Measurements from ENCODE around the gene ANTXR1. TPM values are rescaled to one million over a fixed set of nuclear protein-coding genes. Genes with fewer than 3 reads are reported as not detected.

The ANTXR1 gene
- total and polyA plus RNA-seq, 7 experiments from 2014 or later, result 0.18 TPM; not detected in 6

GRCh38 chr2:69097148-69097610 is 84.2 kb downstream of the ANTXR1 start:
- POLR2A ChIA-PET, result no interaction called here
- H3K4me3 Mint-ChIP-seq, result no peak overlapping the region
- CTCF ChIA-PET, result no interaction called here
- H3K4me1 Mint-ChIP-seq, result no peaks in the 10 kb centered on the region
- no peak for DNase-seq
- Histone ChIP-seq H3K4me1 (ENCODE audit: control insufficient read depth in 2 of 2, insufficient read depth in 2 of 2, low read length in 2 of 2) (no peaks in the 10 kb centered on the region), H3K27me3 (ENCODE audit: control insufficient read depth in 2 of 2, insufficient read depth in 2 of 2, low read length in 2 of 2) (no peaks in the 10 kb centered on the region), H3K9me3 (ENCODE audit: control insufficient read depth in 2 of 3, low read length in 3 of 3) (no peaks in the 10 kb centered on the region), H3K27ac (ENCODE audit: low read depth, low read length) (no peak overlapping the region), H3K36me3 (ENCODE audit: control insufficient read depth in 2 of 3, insufficient read depth in 3 of 3, low read length in 3 of 3) (no peaks in the 10 kb centered on the region), H3K4me3 (ENCODE audit: low read length) (no peak overlapping the region)
- intact Hi-C loops (cut with micrococcal nuclease), result no loop called here
- no peak overlapping the region for H3K27ac Mint-ChIP-seq
- no peaks in the 10 kb centered on the region for H3K36me3 Mint-ChIP-seq
- no peaks in the 10 kb centered on the region for H3K9me3 Mint-ChIP-seq
- no peak for ATAC-seq
- peaks cover 6 to 27% (median 10%) of the 10 kb centered on the region in 5 donors for H3K27me3 Mint-ChIP-seq

GRCh38 chr2:69097891-69098655 is 85.1 kb downstream of the ANTXR1 start:
- H3K4me1 ChIP-seq (ENCODE audit: control insufficient read depth in 2 of 2, insufficient read depth in 2 of 2, low read length in 2 of 2), result no peaks in the 10 kb centered on the region
- Mint-ChIP-seq H3K27me3 (peaks cover 6 to 23% (median 14%) of the 10 kb centered on the region in 5 donors), H3K36me3 (no peaks in the 10 kb centered on the region), H3K9me3 (no peaks in the 10 kb centered on the region), H3K4me1 (no peaks in the 10 kb centered on the region), H3K4me3 (no peak overlapping the region), H3K27ac (no peak overlapping the region)
- DNase-seq (no peak), ATAC-seq (no peak)
- H3K4me3 ChIP-seq (ENCODE audit: low read length), result no peak overlapping the region
- ChIA-PET CTCF (no interaction called here), POLR2A (no interaction called here)
- no peaks in the 10 kb centered on the region for H3K27me3 ChIP-seq (ENCODE audit: control insufficient read depth in 2 of 2, insufficient read depth in 2 of 2, low read length in 2 of 2)
- H3K27ac ChIP-seq (ENCODE audit: low read depth, low read length), result no peak overlapping the region
- H3K36me3 ChIP-seq (ENCODE audit: control insufficient read depth in 2 of 3, insufficient read depth in 3 of 3, low read length in 3 of 3), result no peaks in the 10 kb centered on the region
- no peaks in the 10 kb centered on the region for H3K9me3 ChIP-seq (ENCODE audit: control insufficient read depth in 2 of 3, low read length in 3 of 3)
- intact Hi-C loops (cut with micrococcal nuclease), result no loop called here

GRCh38 chr2:69099541-69099940 is 86.6 kb downstream of the ANTXR1 start:
- ChIA-PET POLR2A (no interaction called here), CTCF (no interaction called here)
- no peak for ATAC-seq
- DNase-seq, result no peak
- Histone ChIP-seq H3K36me3 (ENCODE audit: control insufficient read depth in 2 of 3, insufficient read depth in 3 of 3, low read length in 3 of 3) (no peaks in the 10 kb centered on the region), H3K9me3 (ENCODE audit: control insufficient read depth in 2 of 3, low read length in 3 of 3) (no peaks in the 10 kb centered on the region), H3K4me3 (ENCODE audit: low read length) (no peak overlapping the region), H3K27ac (ENCODE audit: low read depth, low read length) (no peak overlapping the region), H3K4me1 (ENCODE audit: control insufficient read depth in 2 of 2, insufficient read depth in 2 of 2, low read length in 2 of 2) (no peaks in the 10 kb centered on the region), H3K27me3 (ENCODE audit: control insufficient read depth in 2 of 2, insufficient read depth in 2 of 2, low read length in 2 of 2) (no peaks in the 10 kb centered on the region)
- intact Hi-C loops (cut with micrococcal nuclease), result no loop called here
- Mint-ChIP-seq H3K27ac (no peak overlapping the region), H3K4me3 (no peak overlapping the region), H3K27me3 (peaks cover 5 to 16% (median 10%) of the 10 kb centered on the region in 5 donors), H3K36me3 (no peaks in the 10 kb centered on the region), H3K9me3 (no peaks in the 10 kb centered on the region), H3K4me1 (no peaks in the 10 kb centered on the region)

GRCh38 chr2:69100220-69100723 is 87.3 kb downstream of the ANTXR1 start:
- ChIA-PET POLR2A (no interaction called here), CTCF (no interaction called here)
- H3K36me3 Mint-ChIP-seq, result no peaks in the 10 kb centered on the region
- Histone ChIP-seq H3K27me3 (ENCODE audit: control insufficient read depth in 2 of 2, insufficient read depth in 2 of 2, low read length in 2 of 2) (no peaks in the 10 kb centered on the region), H3K27ac (ENCODE audit: low read depth, low read length) (no peak overlapping the region), H3K9me3 (ENCODE audit: control insufficient read depth in 2 of 3, low read length in 3 of 3) (no peaks in the 10 kb centered on the region), H3K4me1 (ENCODE audit: control insufficient read depth in 2 of 2, insufficient read depth in 2 of 2, low read length in 2 of 2) (no peaks in the 10 kb centered on the region), H3K4me3 (ENCODE audit: low read length) (no peak overlapping the region), H3K36me3 (ENCODE audit: control insufficient read depth in 2 of 3, insufficient read depth in 3 of 3, low read length in 3 of 3) (no peaks in the 10 kb centered on the region)
- no peak overlapping the region for H3K4me3 Mint-ChIP-seq
- DNase-seq (no peak), ATAC-seq (no peak)
- no peak overlapping the region for H3K27ac Mint-ChIP-seq
- H3K27me3 Mint-ChIP-seq, result peaks cover 2 to 15% (median 6%) of the 10 kb centered on the region in 5 donors
- no peaks in the 10 kb centered on the region for H3K4me1 Mint-ChIP-seq
- H3K9me3 Mint-ChIP-seq, result no peaks in the 10 kb centered on the region
- intact Hi-C loops (cut with micrococcal nuclease), result no loop called here

DNA sequence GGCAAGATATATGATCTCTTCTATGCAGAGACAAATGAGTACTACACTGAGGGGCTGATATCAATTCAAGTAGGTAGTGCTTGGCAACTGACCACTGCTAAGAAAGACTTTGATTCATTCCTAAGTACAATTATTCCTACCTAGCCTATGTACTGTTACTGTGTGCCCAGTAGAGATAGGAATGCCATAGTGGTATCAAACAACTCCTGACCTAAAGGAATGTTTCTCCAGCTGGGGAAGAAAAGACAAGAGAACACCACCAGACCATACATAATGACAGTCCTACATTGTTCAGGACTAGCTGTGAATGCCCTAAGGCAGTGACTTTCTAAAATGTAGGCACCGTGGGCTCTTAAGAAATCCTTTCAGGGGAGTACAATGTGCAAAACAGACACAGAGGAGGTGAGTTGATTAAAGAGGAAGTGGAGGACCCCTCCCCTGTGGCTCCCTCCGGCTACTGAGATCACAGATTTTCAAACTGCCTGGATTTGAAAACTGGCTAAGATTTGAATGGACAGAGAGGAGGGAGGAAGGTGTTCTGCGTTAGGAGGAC is 89.1 kb downstream of the ANTXR1 start:
- DNase-seq (no peak), ATAC-seq (no peak)
- Histone ChIP-seq H3K9me3 (ENCODE audit: control insufficient read depth in 2 of 3, low read length in 3 of 3) (no peaks in the 10 kb centered on the region), H3K4me1 (ENCODE audit: control insufficient read depth in 2 of 2, insufficient read depth in 2 of 2, low read length in 2 of 2) (no peaks in the 10 kb centered on the region), H3K4me3 (ENCODE audit: low read length) (no peak overlapping the region), H3K27me3 (ENCODE audit: control insufficient read depth in 2 of 2, insufficient read depth in 2 of 2, low read length in 2 of 2) (no peaks in the 10 kb centered on the region), H3K27ac (ENCODE audit: low read depth, low read length) (no peak overlapping the region), H3K36me3 (ENCODE audit: control insufficient read depth in 2 of 3, insufficient read depth in 3 of 3, low read length in 3 of 3) (no peaks in the 10 kb centered on the region)
- Mint-ChIP-seq H3K36me3 (no peaks in the 10 kb centered on the region), H3K4me1 (no peaks in the 10 kb centered on the region), H3K27me3 (peaks cover 5 to 26% (median 9%) of the 10 kb centered on the region in 5 donors), H3K4me3 (no peak overlapping the region), H3K9me3 (no peaks in the 10 kb centered on the region), H3K27ac (no peak overlapping the region)
- ChIA-PET CTCF (no interaction called here), POLR2A (no interaction called here)
- intact Hi-C loops (cut with micrococcal nuclease), result no loop called here

- no peaks in the 10 kb centered on the region for H3K36me3 ChIP-seq (ENCODE audit: control insufficient read depth in 2 of 3, insufficient read depth in 3 of 3, low read length in 3 of 3)
- Mint-ChIP-seq H3K27me3 (peaks cover 5 to 21% (median 9%) of the 10 kb centered on the region in 5 donors), H3K27ac (no peak overlapping the region), H3K36me3 (no peaks in the 10 kb centered on the region), H3K4me3 (no peak overlapping the region), H3K4me1 (no peaks in the 10 kb centered on the region), H3K9me3 (no peaks in the 10 kb centered on the region)
- no peaks in the 10 kb centered on the region for H3K27me3 ChIP-seq (ENCODE audit: control insufficient read depth in 2 of 2, insufficient read depth in 2 of 2, low read length in 2 of 2)
- ATAC-seq, result no peak
- H3K4me1 ChIP-seq (ENCODE audit: control insufficient read depth in 2 of 2, insufficient read depth in 2 of 2, low read length in 2 of 2), result no peaks in the 10 kb centered on the region
- no peak for DNase-seq
- no peak overlapping the region for H3K4me3 ChIP-seq (ENCODE audit: low read length)
- no peaks in the 10 kb centered on the region for H3K9me3 ChIP-seq (ENCODE audit: control insufficient read depth in 2 of 3, low read length in 3 of 3)
- intact Hi-C loops (cut with micrococcal nuclease), result no loop called here
- ChIA-PET CTCF (no interaction called here), POLR2A (no interaction called here)
- H3K27ac ChIP-seq (ENCODE audit: low read depth, low read length), result no peak overlapping the region
Measured at GRCh38 chr2:69103419-69103818, 90.4 kb downstream of the ANTXR1 start.

GRCh38 chr2:69104261-69104660 is 91.3 kb downstream of the ANTXR1 start:
- no peak for ATAC-seq
- Mint-ChIP-seq H3K36me3 (no peaks in the 10 kb centered on the region), H3K27ac (no peak overlapping the region), H3K4me1 (no peaks in the 10 kb centered on the region), H3K27me3 (peaks cover 5 to 21% (median 10%) of the 10 kb centered on the region in 5 donors), H3K4me3 (no peak overlapping the region), H3K9me3 (no peaks in the 10 kb centered on the region)
- H3K27ac ChIP-seq (ENCODE audit: low read depth, low read length), result no peak overlapping the region
- POLR2A ChIA-PET, result no interaction called here
- H3K4me3 ChIP-seq (ENCODE audit: low read length), result no peak overlapping the region
- DNase-seq, result no peak
- H3K4me1 ChIP-seq (ENCODE audit: control insufficient read depth in 2 of 2, insufficient read depth in 2 of 2, low read length in 2 of 2), result no peaks in the 10 kb centered on the region
- CTCF ChIA-PET, result no interaction called here
- no peaks in the 10 kb centered on the region for H3K36me3 ChIP-seq (ENCODE audit: control insufficient read depth in 2 of 3, insufficient read depth in 3 of 3, low read length in 3 of 3)
- H3K9me3 ChIP-seq (ENCODE audit: control insufficient read depth in 2 of 3, low read length in 3 of 3), result no peaks in the 10 kb centered on the region
- intact Hi-C loops (cut with micrococcal nuclease), result no loop called here
- peaks cover 0 to 3% of the 10 kb centered on the region in 2 donors for H3K27me3 ChIP-seq (ENCODE audit: control insufficient read depth in 2 of 2, insufficient read depth in 2 of 2, low read length in 2 of 2)

All from naive thymus-derived CD4-positive, alpha-beta T cell (primary cell).